Common myeloid progenitor, CD34-positive (primary cell): ENCODE results near the gene AGR2.
"Not testable (repeated sequence)": the region's sequence is repeated elsewhere in the genome, so short reads cannot be mapped to it uniquely, and the experiment has no call there.

ENCODE experiments used
- CTCF ChIA-PET: fragments of 350-600 bp; sonication (Branson Sonifier 250); formaldehyde crosslinking; loops from one replicate; lab custom pipeline; 2021; ENCODE audit warnings: antibody characterized with exemption; lab: Charles Lee
- POLR2A ChIA-PET: fragments of 350-600 bp; sonication (Branson Sonifier 250); formaldehyde crosslinking; loops from one replicate; lab custom pipeline; 2021; ENCODE audit warnings: antibody characterized with exemption; lab: Charles Lee
- DNase-seq, 3 donors: peaks; one replicate each; pipeline versions ENCODE4 v3.0.0 to v3.0.0-alpha.2; 2013
- H3K27ac ChIP-seq, 2 experiments: 1 replicate in 1 of 2; 2 replicates in 1 of 2; pipeline ENCODE4 v1.7.0; 2013; ENCODE audit warnings: inconsistent platforms in 2 of 2, low read length in 2 of 2, mild to moderate bottlenecking in 2 of 2, low read depth in 1 of 2, moderate library complexity in 1 of 2; ENCODE audit not compliant: severe bottlenecking in 2 of 2, insufficient read depth in 1 of 2, poor library complexity in 1 of 2
- H3K27me3 ChIP-seq, 5 experiments: replicated peaks in 2 of 5; 1 replicate in 3 of 5; 2 replicates in 2 of 5; pipeline versions ENCODE4 v1.6.1 to v1.7.0; 2013; ENCODE audit warnings: low read length in 4 of 5, mild to moderate bottlenecking in 2 of 5, moderate library complexity in 2 of 5, inconsistent platforms in 1 of 5; ENCODE audit not compliant: insufficient read depth in 5 of 5, control insufficient read depth in 4 of 5
- H3K36me3 ChIP-seq, 4 experiments: 1 replicate in 2 of 4; 2 replicates in 2 of 4; pipeline versions ENCODE4 v1.6.1 to v1.7.0; 2013; ENCODE audit warnings: low read length in 3 of 4, control low read depth in 1 of 4, mild to moderate bottlenecking in 1 of 4; ENCODE audit not compliant: control insufficient read depth in 4 of 4, insufficient read depth in 4 of 4
- H3K4me1 ChIP-seq, 4 experiments: 1 replicate in 3 of 4; 2 replicates in 1 of 4; pipeline versions ENCODE4 v1.6.1 to v1.7.1; 2013; ENCODE audit warnings: low read length in 3 of 4, mild to moderate bottlenecking in 3 of 4, control low read depth in 1 of 4, inconsistent platforms in 1 of 4, moderate library complexity in 1 of 4; ENCODE audit not compliant: control insufficient read depth in 4 of 4, insufficient read depth in 4 of 4; ENCODE audit errors: control extremely low read depth in 1 of 4
- H3K4me3 ChIP-seq, 7 experiments: 1 replicate in 4 of 7; 2 replicates in 3 of 7; pipeline versions ENCODE4 v1.5.1 to v1.7.0; 2013; ENCODE audit warnings: mild to moderate bottlenecking in 7 of 7, low read length in 6 of 7, moderate library complexity in 6 of 7, inconsistent platforms in 2 of 7, low read depth in 2 of 7, control low read depth in 1 of 7; ENCODE audit not compliant: insufficient read depth in 4 of 7, control insufficient read depth in 1 of 7; ENCODE audit errors: extremely low read depth in 1 of 7
- H3K9me3 ChIP-seq, 5 experiments: 1 replicate in 4 of 5; 2 replicates in 1 of 5; pipeline versions ENCODE4 v1.6.1 to v1.7.1; 2013; ENCODE audit warnings: low read length in 4 of 5, mild to moderate bottlenecking in 2 of 5, inconsistent platforms in 1 of 5, low read depth in 1 of 5, moderate library complexity in 1 of 5; ENCODE audit not compliant: control insufficient read depth in 4 of 5, insufficient read depth in 2 of 5; ENCODE audit errors: control extremely low read depth in 1 of 5
- WGBS: methylation state at CpG from one replicate; pipeline ENCODE4 v1.1.5; 2013; ENCODE audit not compliant: insufficient coverage; 5-methylcytosine and 5-hydroxymethylcytosine counted together

AGR2 gene

DNA sequence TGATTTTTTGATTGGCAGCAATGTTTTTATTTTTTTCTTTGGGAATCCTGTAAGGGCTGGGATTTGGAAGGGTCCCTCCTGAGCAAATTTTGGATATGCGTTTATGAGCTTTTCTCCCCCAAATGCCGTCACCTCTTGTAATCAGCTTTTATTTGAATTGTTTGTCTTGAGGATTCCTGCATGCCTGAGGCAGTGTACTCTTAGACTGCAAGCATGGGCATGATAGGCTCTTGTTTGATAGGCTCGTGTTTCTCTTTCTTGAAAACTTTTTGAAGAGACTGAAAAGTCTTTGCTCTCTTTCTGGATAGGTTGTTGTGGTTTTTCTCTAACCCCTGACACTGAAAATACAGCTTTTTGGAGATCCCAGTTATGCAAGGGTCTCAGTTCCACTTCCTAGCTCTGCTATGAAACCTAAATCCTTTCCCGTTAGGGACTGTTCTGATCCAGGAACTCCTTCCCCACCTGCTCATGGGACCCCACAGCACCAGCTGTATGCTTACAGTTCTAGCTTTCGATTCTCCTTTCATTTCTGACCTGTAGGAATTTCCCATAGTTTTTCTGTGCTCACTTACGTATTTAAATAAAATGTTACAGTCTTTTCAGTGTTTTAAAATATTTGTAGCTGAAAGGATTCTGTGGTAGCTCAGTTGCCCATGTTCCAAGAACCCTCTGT, 34.0 kb downstream of the AGR2 start:
- Histone ChIP-seq H3K9me3 (peaks cover 0 to 4% (median 2%) of the 10 kb centered on the region in 5 experiments), H3K4me3 (no peak overlapping the region), H3K27ac (no peak overlapping the region), H3K27me3 (no peaks in the 10 kb centered on the region), H3K36me3 (peaks cover 0 to 2% (median under 1%) of the 10 kb centered on the region in 4 experiments), H3K4me1 (peaks cover 0 to 7% (median under 1%) of the 10 kb centered on the region in 4 experiments)
- CTCF ChIA-PET, result interaction anchor here (0.7 to 1.3 kb wide), 4 partner anchors 11 to 137 kb away, joined by 3 to 4 read pairs (median 3); no protein-coding TSS in a partner anchor
- DNase-seq, result no peak
- WGBS, result 100% methylated on average over 2 of the region's 6 CpGs
- POLR2A ChIA-PET, result interaction anchor here (0.6 kb wide), 1 partner anchor 48 kb away, joined by 3 read pairs; no protein-coding TSS in a partner anchor

DNA sequence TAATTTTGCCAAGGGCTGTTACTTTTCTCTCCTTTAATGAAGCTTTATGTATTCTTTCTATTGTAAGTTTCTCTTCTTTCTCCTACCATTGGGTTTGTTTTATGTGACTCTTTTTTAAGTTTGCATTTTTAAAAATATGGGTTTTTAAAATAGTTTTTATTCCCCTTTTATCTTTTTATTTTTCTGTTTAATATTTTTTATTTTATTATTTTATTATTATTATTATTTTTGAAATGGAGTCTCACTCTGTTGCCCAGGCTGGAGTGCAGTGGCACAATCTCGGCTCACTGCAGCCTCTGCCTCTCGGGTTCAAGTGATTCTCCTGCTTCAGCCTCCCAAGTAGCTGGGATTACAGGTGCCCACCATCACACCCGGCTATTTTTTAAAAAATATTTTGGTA, 34.8 kb downstream of the AGR2 start:
- DNase-seq, H3K27ac ChIP-seq, H3K9me3 ChIP-seq, H3K4me1 ChIP-seq, POLR2A ChIA-PET, H3K36me3 ChIP-seq, H3K4me3 ChIP-seq, H3K27me3 ChIP-seq: not testable (repeated sequence)
- CTCF ChIA-PET, result interaction anchor here (0.7 to 1.3 kb wide), 4 partner anchors 11 to 138 kb away, joined by 3 to 4 read pairs (median 3); no protein-coding TSS in a partner anchor
- 100% methylated on average over 1 of the region's 3 CpGs for WGBS

DNA sequence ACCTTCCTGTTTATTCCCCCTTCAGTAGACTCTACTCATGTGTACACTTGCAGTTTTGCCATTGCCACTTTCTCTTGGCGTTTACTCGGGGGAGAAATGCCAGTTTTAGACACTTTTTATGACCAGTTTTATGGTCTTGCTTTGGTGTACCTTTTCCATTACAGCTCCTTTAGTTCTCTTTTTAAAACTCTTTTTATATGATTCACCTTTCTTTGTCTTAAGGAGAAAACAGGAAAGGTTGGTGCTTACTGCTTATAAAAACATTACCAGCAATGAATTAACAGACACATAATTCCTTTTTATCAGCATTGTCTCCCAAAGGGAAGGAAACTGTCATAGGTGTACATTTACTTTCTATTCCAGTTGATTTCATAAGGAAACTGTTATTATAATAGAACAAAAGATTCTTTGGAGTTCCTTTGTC, 39.4 kb downstream of the AGR2 start:
- 40% methylated on average over 1 of the region's 2 CpGs for WGBS
- H3K36me3 ChIP-seq, result peaks cover 3 to 10% (median 6%) of the 10 kb centered on the region in 4 experiments
- POLR2A ChIA-PET, result no interaction called here
- peaks cover 0 to 8% (median 2%) of the 10 kb centered on the region in 4 experiments for H3K4me1 ChIP-seq
- no peaks in the 10 kb centered on the region for H3K27me3 ChIP-seq
- no peak for DNase-seq
- no peak overlapping the region for H3K27ac ChIP-seq
- CTCF ChIA-PET, result interaction anchor here (1.1 kb wide), 1 partner anchor 9 kb away, joined by 3 read pairs; no protein-coding TSS in a partner anchor
- H3K4me3 ChIP-seq, result no peak overlapping the region
- H3K9me3 ChIP-seq, result peaks cover 0 to 6% (median 2%) of the 10 kb centered on the region in 5 experiments

DNA sequence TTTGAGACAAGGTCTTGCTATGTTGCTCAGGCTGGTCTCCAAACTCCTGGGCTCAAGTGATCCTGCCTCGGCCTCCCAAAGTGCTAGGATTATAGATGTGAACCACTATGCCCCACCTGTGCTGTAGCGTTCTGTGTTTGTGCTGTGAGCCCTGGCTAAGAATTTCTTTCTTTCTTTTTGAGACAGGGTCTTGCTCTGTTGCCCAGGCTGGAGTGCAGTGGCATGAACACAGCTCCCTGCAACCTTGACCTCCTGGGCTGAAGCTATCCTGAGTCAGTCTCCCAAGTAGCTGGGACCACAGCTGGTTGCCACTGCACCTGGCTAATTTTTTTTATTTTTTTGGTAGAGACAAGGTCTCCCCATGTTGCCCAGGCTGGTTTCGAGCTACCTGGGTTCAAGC, 39.9 kb downstream of the AGR2 start:
- Histone ChIP-seq H3K9me3 (peaks cover 0 to 6% (median 2%) of the 10 kb centered on the region in 5 experiments), H3K36me3 (peaks cover 3 to 10% (median 6%) of the 10 kb centered on the region in 4 experiments), H3K4me3 (no peak overlapping the region), H3K4me1 (peaks cover 0 to 10% (median 2%) of the 10 kb centered on the region in 4 experiments), H3K27me3 (no peaks in the 10 kb centered on the region), H3K27ac (no peak overlapping the region)
- 100% methylated on average over 2 of the region's 3 CpGs for WGBS
- ChIA-PET CTCF (interaction anchor here (1.1 kb wide), 1 partner anchor 8 kb away, joined by 3 read pairs; no protein-coding TSS in a partner anchor), POLR2A (interaction anchor here (0.6 kb wide), 1 partner anchor 1059 kb away, joined by 9 read pairs; no protein-coding TSS in a partner anchor)
- DNase-seq, result no peak

DNA sequence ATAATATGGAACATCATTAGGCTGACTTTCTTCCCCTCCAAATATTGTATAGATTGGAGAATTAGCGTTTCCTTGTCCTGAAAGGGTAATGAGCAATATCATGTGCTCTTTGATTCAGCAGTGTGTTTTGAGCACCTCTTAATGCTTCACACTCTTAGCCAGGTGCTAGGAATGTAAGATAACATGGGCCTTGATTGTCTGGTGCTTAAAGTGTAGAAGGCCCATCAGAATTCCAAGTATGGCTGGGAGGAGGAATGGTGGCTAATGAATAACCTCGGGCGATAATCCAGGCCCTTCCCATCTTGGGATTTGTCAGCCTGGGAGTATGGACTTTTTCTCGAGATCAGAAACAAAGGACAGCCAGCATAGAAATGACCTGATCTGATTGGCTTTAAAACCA, 42.6 kb downstream of the AGR2 start:
- DNase-seq, result no peak
- Histone ChIP-seq H3K27ac (no peak overlapping the region), H3K4me1 (peaks cover 3 to 20% (median 7%) of the 10 kb centered on the region in 4 experiments), H3K27me3 (no peaks in the 10 kb centered on the region), H3K9me3 (peaks cover 0 to 6% (median 0%) of the 10 kb centered on the region in 5 experiments), H3K4me3 (no peak overlapping the region), H3K36me3 (peaks cover 3 to 10% (median 6%) of the 10 kb centered on the region in 4 experiments)
- POLR2A ChIA-PET, result no interaction called here
- 100% methylated on average over 3 of the region's 4 CpGs for WGBS
- CTCF ChIA-PET, result interaction anchor here (2.1 kb wide), 1 partner anchor 12 kb away, joined by 6 read pairs; no protein-coding TSS in a partner anchor

- Histone ChIP-seq H3K4me1 (peaks cover 5 to 31% (median 13%) of the 10 kb centered on the region in 4 experiments), H3K4me3 (no peak overlapping the region), H3K27ac (no peak overlapping the region), H3K27me3 (no peaks in the 10 kb centered on the region), H3K9me3 (peaks cover 0 to 6% (median 0%) of the 10 kb centered on the region in 5 experiments), H3K36me3 (peaks cover 3 to 10% (median 6%) of the 10 kb centered on the region in 4 experiments)
- CTCF ChIA-PET, result interaction anchor here (0.9 kb wide), 1 partner anchor 16 kb away, joined by 3 read pairs; no protein-coding TSS in a partner anchor
- POLR2A ChIA-PET, result no interaction called here
- no peak for DNase-seq
- WGBS, result no CpG with 5 or more reads among the region's 1 CpG
These were observed 45.0 kb downstream of the AGR2 start for GRCh38 chr7:16759840-16760239.
